HTR-8/SVneo (cell line): ENCODE results near the gene RPS14.
"Not testable (repeated sequence)": the region's sequence is repeated elsewhere in the genome, so short reads cannot be mapped to it uniquely, and the experiment has no call there.

Source experiments
- DNase-seq: peaks from one replicate; pipeline ENCODE4 v3.0.0; 2011; ENCODE audit warnings: low spot score, mixed read lengths; ENCODE audit not compliant: insufficient read length
- FAIRE-seq: peaks from 2 replicates; lab custom pipeline; 2011; peaks lifted over from hg19 to GRCh38; lab: Jason Lieb, UNC

RPS14 gene

DNA sequence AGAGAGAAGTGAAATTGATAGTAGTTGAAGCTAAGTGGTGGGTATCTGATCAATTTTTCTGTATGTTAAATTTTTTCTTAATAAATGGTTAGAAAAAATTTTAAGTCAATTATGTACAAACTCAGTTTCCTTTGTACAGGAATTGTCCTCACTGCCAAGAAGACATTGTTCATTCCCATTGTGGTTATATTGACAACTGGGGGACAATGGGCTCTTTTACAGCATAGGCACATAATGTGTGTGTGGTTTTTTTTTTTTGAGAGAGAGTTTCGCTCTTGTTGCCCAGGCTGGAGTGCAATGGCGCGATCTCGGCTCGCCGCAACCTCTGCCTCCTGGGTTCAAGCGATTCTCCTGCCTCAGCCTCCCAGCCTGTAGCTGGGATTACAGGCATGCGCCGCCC is 23.4 kb downstream of the RPS14 start:
- not testable (repeated sequence) for FAIRE-seq, DNase-seq

GRCh38 chr5:150422758-150423157 is 26.8 kb downstream of the RPS14 start:
- FAIRE-seq (no peak), DNase-seq (no peak)

DNA sequence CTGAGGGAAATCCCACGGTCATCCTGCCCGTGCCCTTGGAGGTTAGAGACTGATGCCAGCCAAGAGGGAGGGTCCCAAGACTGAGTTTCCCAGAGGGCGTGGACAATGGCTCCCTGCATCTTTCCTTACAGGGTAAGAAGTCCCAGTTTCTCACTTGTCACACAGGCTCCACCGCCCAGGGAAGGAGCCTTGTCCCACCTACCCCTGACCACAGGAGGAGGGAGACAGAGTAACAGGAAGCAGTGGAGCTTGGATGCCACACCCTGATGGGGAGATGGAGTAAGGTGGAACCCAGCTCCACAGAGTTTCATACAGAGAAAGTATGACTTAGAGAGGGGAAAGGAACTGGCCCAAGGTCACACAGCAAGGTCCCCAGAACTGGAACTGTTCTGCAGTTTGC is 27.5 kb downstream of the RPS14 start:
- FAIRE-seq (no peak), DNase-seq (no peak)

GRCh38 chr5:150419630-150420270 is 29.8 kb downstream of the RPS14 start:
- DNase-seq (no peak), FAIRE-seq (no peak)

DNA sequence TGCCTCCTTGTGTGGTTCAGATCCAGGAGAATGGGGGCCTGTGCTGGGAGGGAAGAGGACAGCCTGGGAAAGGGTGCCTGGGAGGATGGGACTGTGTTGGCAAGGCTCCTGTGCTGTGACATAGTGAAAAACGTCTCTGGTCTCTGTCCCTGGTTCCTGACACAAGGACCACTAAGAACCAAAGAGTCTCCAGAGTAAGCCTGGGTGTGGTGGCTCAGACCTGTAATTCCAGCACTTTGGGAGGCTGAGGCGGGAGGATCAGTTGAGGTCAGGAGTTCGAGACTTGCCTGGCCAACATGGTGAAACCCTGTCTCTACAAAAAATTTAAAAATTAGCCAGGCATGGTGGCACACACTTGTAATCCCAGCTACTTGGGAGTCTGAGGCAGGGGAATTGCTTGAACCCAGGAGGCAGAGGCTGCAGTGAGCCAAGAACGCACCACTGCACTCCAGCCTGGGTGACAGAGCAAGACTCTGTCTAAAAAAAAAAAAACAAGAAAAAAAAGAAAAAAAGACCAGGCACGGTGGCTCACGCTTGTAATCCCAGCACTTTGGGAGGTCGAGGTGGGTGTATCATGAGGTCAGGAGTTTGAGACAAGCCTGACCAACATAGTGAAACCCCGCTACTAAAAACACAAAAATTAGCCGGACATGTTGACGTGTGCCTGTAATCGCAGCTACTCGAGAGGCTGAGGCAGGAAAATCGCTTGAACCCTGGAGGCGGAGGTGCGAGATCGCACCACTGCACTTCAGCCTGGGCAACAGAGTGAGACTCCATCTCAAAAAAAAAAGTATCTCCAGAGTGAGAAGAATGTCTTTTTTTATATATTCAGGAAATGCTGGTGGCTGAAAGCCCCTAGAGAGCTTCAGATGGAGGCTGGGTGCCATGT is 35.4 kb downstream of the RPS14 start:
- FAIRE-seq, DNase-seq: not testable (repeated sequence)

- no peak for FAIRE-seq
Observed at GRCh38 chr5:150413176-150413901, 36.2 kb downstream of the RPS14 start.

GRCh38 chr5:150412319-150413175 is 37.0 kb downstream of the RPS14 start, which contains the start of gene CD74:
TSS of gene CD74 (minus strand) at chr5:150412910. CDS start at chr5:150412749, 161 bp downstream.
- FAIRE-seq (no peak), DNase-seq (peak; percentile 34)

More at GRCh38 chr5:150413176-150413901, 36.2 kb downstream of the RPS14 start:
- DNase-seq = no peak

DNA sequence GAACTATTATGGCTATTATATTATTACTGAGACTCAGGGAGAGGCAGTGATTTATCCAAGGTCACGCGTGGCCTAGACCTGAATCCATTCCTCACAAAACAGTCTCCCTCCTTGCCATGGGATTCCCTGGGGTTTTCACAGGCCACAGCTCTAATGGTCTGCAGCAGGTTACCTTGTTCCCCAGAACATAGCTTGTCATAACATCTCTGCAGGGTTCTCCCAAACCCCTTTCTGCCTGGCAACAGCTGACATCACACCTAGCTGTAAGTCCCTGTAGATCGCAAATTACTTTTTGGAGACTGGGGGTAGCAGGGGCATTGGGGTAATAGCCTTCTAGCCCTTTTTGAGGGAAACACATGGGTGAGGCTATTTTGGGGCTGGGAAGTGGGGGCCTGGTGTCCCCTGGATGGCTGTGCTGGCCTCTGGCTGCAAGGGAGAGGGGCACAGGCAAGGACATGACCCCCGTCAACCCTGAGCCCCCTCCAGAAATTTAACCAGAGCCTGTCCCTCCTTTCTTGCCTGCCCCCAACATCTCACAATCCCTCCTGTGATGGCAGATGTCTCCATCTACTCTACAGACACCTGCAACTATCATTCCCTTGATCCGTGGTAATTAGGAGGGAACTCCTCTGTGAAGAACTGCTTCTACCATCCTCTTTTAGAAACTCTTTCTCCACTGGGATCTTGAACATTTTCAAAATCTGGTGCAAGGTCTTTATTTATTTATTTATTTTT is 38.1 kb downstream of the RPS14 start:
- no peak for FAIRE-seq
- no peak for DNase-seq

GRCh38 chr5:150410524-150411244 is 38.9 kb downstream of the RPS14 start:
- FAIRE-seq = no peak

DNA sequence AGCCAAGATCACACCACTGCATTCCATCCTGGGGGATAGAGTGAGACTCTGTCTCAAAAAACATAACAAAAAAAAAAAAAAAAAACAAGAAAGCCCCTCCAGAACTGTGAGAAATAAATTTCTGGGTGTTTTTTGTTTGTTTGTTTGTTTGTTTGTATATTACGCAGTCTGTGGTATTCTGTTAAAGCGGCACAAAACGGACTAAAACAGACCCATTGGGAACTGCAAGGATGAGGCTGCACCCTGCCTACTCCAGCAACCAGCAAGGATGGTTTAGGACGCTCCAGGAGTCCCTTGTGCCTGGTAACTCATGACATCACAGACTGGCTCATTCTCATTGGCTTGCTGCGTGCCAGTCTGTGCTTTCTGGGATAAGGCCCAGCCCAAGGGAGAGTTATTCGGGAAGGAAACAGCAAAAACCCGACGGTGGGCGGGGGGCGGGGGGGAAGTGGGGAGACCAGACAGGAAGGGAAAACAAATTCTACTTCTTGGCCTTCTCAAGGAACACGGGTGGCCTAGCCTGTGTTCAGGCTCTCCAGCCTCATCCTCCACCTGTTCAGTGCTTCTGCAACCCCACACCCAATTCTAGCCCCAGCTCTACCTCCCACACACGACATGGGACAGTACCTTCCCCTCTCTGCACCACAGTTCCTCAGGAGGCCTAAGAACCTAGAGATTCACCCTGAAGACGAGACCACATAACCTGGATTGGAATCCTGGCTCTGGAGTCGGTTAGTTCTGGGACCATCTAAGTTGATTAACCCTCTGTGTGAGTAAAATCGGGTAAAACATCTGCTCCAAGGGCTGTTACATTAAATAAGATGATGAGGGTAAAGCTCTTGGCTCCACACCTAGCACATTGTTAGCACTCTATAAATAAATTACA is 39.7 kb downstream of the RPS14 start:
- DNase-seq (peak; percentile 99), FAIRE-seq (peak; percentile 77)

More at GRCh38 chr5:150410524-150411244, 38.9 kb downstream of the RPS14 start:
- DNase-seq = peak; percentile 77

DNA sequence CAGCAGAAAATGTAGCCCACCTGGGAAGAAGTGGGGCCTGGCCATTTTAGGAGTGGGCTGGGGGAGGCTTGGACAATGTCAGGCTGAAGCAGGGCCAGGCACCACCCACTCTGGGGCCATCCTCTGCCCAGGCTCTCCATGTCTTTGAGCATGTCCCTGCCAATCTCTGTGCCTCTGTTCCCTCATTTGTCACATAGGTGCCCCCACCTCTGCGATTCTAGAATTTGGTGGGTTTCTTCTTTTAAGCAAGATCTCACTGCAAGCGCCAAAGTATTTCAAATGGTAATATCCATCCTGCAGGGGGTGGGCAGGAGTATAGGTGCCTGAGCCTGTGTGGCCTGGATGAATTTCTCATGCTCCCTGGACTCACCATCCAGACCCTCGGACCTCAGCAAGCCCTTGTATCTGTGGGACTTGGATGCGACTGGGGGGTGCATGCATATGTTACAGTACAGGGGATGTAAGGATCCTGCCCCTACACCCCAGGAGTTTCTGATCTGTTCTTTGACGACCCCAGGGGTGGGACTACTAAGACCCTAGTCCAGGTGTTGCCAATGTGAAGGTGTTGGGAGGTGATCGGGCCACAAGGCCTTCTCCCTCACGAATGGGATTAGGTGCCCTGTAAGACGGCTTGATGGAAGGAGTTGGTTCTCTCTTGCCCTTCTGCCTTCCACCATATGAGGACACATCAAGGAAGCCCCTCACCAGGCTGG is 41.2 kb downstream of the RPS14 start:
- no peak for DNase-seq
- no peak for FAIRE-seq

DNA sequence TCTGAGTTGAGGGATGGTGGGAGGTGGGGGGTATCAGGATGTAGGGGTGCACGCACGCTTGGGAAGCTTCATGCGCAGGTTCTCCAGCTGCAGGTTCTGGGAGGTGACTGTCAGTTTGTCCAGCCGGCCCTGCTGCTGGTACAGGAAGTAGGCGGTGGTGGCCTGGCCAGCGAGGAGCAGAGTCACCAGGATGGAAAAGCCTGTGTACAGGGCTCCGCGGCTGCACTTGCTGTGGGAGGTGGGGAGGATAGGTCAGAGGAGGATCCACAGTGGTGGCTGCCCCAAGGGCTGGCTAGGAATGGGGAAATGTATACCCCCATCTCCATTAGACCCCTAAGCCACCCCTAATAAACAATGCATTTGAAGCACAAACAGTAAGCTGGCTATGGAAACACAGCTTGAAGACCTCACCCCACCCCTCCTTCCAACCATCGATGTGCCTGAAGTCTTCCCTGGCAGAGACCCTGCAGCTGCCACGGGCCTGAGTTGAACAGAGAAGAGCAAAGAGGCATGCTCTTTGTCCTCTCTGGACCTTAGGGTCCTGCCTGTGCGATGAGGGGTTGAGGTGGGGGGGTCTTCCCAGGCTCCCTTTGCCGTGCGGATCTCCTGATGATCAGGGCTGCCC is 42.3 kb downstream of the RPS14 start:
- no peak for DNase-seq
- no peak for FAIRE-seq

DNA sequence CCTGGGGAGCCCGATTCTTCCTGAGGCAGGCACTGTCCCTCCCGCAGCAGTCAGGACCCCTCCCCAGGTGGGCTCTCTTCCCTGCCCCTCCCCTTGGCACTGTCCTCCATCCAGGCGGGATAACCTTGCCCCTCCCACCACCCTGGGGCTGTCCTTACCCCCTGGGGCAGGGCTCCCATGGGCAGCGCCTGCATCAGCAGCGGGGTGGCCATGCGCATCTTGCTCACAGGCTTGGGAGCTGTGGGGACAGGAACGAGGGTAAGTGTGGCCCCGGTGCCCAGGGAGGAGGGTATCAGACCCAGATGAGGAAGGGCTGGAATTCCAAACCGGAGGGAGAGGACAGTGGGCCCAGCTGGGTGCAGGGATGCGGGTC is 42.8 kb downstream of the RPS14 start:
- no peak for DNase-seq
- no peak for FAIRE-seq

GRCh38 chr5:150406103-150406722 is 43.3 kb downstream of the RPS14 start:
- FAIRE-seq (no peak), DNase-seq (no peak)

GRCh38 chr5:150404941-150405816 is 44.4 kb downstream of the RPS14 start:
- FAIRE-seq (no peak), DNase-seq (no peak)
